Activated CD4-positive, alpha-beta T cell treated with anti-CD3 and anti-CD28 coated beads for 1 hour (primary cell): ENCODE results near the gene CFAP43.
A peak's percentile ranks its signal among the peaks of the same experiment; 100 is the strongest.

ENCODE experiments used
- DNase-seq: peaks from one replicate; pipeline ENCODE4 v3.0.0-alpha.2; 2020

Gene CFAP43

GRCh38 chr10:104123397-104123796 lies 108.8 kb downstream of the CFAP43 start:
- DNase-seq = no peak

- no peak for DNase-seq
These were observed 109.7 kb downstream of the CFAP43 start for GRCh38 chr10:104122225-104123107.

GRCh38 chr10:104121485-104122224 lies 110.5 kb downstream of the CFAP43 start, which contains the start of gene SFR1:
Gene SFR1, plus strand, starts transcription at chr10:104122171. Its CDS starts 13 bp downstream, at chr10:104122184.
- DNase-seq = peak; percentile 99

- peak; percentile 66 for DNase-seq
These were observed 111.2 kb downstream of the CFAP43 start for GRCh38 chr10:104120903-104121484.

- DNase-seq = no peak
These were observed 111.7 kb downstream of the CFAP43 start for GRCh38 chr10:104120512-104120902.

- no peak for DNase-seq
These were observed 112.2 kb downstream of the CFAP43 start for GRCh38 chr10:104119996-104120395.

- no peak for DNase-seq
These were observed 114.3 kb downstream of the CFAP43 start for GRCh38 chr10:104117839-104118323.

- no peak for DNase-seq
These were observed 118.7 kb downstream of the CFAP43 start for GRCh38 chr10:104113376-104113956.

GRCh38 chr10:104109908-104110662 lies 122.1 kb downstream of the CFAP43 start:
- no peak for DNase-seq

GRCh38 chr10:104104926-104105325 lies 127.2 kb downstream of the CFAP43 start:
- DNase-seq = no peak

GRCh38 chr10:104104418-104104817 lies 127.7 kb downstream of the CFAP43 start:
- DNase-seq = no peak

- DNase-seq = no peak
These were observed 128.2 kb downstream of the CFAP43 start for GRCh38 chr10:104103956-104104355.

GRCh38 chr10:104101902-104102301 lies 130.3 kb downstream of the CFAP43 start:
- no peak for DNase-seq

- DNase-seq = no peak
These were observed 131.4 kb downstream of the CFAP43 start for GRCh38 chr10:104100795-104101194.

GRCh38 chr10:104099941-104100340 lies 132.2 kb downstream of the CFAP43 start:
- DNase-seq = no peak

- DNase-seq = no peak
These were observed 132.9 kb downstream of the CFAP43 start for GRCh38 chr10:104099269-104099668.

GRCh38 chr10:104098358-104098925 lies 133.7 kb downstream of the CFAP43 start:
- no peak for DNase-seq

GRCh38 chr10:104096692-104097091 lies 135.5 kb downstream of the CFAP43 start:
- no peak for DNase-seq

GRCh38 chr10:104092749-104093148 lies 139.4 kb downstream of the CFAP43 start:
- no peak for DNase-seq

- DNase-seq = no peak
These were observed 141.6 kb downstream of the CFAP43 start for GRCh38 chr10:104090611-104091010.

GRCh38 chr10:104089621-104090020 lies 142.5 kb downstream of the CFAP43 start:
- no peak for DNase-seq

GRCh38 chr10:104088239-104088638 lies 143.9 kb downstream of the CFAP43 start:
- no peak for DNase-seq
